ENCODE data around the gene CLCF1. TPM values are rescaled to one million over a fixed set of nuclear protein-coding genes. Genes with fewer than 3 reads are reported as not detected.
A peak's percentile ranks its signal among the peaks of the same experiment; 100 is the strongest.

CLCF1 gene
- total RNA-seq, result 33.1 and 34.3 TPM in 2 replicates

GRCh38 chr11:67372993-67373647 lies at the start of gene CLCF1:
CLCF1 (minus strand) TSS chr11:67373598; CDS start chr11:67373539, 59 bp downstream.
- no peak for TF ChIP-seq CTCF (IDR thresholded peaks at IDR 0.05; ENCODE audit: insufficient read depth, low read length, poor library complexity, severe bottlenecking)
- DNase-seq (ENCODE audit: low read depth), result no peak
- Histone ChIP-seq H3K27me3 (ENCODE audit: control insufficient read depth, insufficient read depth, low read length) (no peaks in the 10 kb centered on the region), H3K4me3 (ENCODE audit: low read depth, low read length) (peak within 1 kb of the TSS; percentile 79), H3K36me3 (ENCODE audit: control insufficient read depth, insufficient read depth, low read length) (no peaks in the 10 kb centered on the region)

GRCh38 chr11:67422891-67423290 lies 49.5 kb upstream of the CLCF1 start:
- Histone ChIP-seq H3K4me3 (ENCODE audit: low read depth, low read length) (no peak overlapping the region), H3K27me3 (ENCODE audit: control insufficient read depth, insufficient read depth, low read length) (no peaks in the 10 kb centered on the region), H3K36me3 (ENCODE audit: control insufficient read depth, insufficient read depth, low read length) (no peaks in the 10 kb centered on the region)
- TF ChIP-seq CTCF (IDR thresholded peaks at IDR 0.05; ENCODE audit: insufficient read depth, low read length, poor library complexity, severe bottlenecking), result no peak
- no peak for DNase-seq (ENCODE audit: low read depth)

- H3K4me3 ChIP-seq (ENCODE audit: low read depth, low read length), result no peak overlapping the region
- no peak for DNase-seq (ENCODE audit: low read depth)
- TF ChIP-seq CTCF (IDR thresholded peaks at IDR 0.05; ENCODE audit: insufficient read depth, low read length, poor library complexity, severe bottlenecking), result no peak
Measured at GRCh38 chr11:67421430-67422031, 48.1 kb upstream of the CLCF1 start.

GRCh38 chr11:67420646-67421429 lies 47.4 kb upstream of the CLCF1 start:
- H3K36me3 ChIP-seq (ENCODE audit: control insufficient read depth, insufficient read depth, low read length), result no peaks in the 10 kb centered on the region
- H3K4me3 ChIP-seq (ENCODE audit: low read depth, low read length), result peak overlapping the region; percentile 35
- TF ChIP-seq CTCF (IDR thresholded peaks at IDR 0.05; ENCODE audit: insufficient read depth, low read length, poor library complexity, severe bottlenecking), result no peak
- peaks cover 4% of the 10 kb centered on the region for H3K27me3 ChIP-seq (ENCODE audit: control insufficient read depth, insufficient read depth, low read length)
- no peak for DNase-seq (ENCODE audit: low read depth)

More at GRCh38 chr11:67421430-67422031, 48.1 kb upstream of the CLCF1 start:
- Histone ChIP-seq H3K36me3 (ENCODE audit: control insufficient read depth, insufficient read depth, low read length) (no peaks in the 10 kb centered on the region), H3K27me3 (ENCODE audit: control insufficient read depth, insufficient read depth, low read length) (peaks cover 2% of the 10 kb centered on the region)

- H3K36me3 ChIP-seq (ENCODE audit: control insufficient read depth, insufficient read depth, low read length), result no peaks in the 10 kb centered on the region
- peaks cover 6% of the 10 kb centered on the region for H3K27me3 ChIP-seq (ENCODE audit: control insufficient read depth, insufficient read depth, low read length)
- DNase-seq (ENCODE audit: low read depth), result no peak
- H3K4me3 ChIP-seq (ENCODE audit: low read depth, low read length), result peak overlapping the region; percentile 35
- no peak for TF ChIP-seq CTCF (IDR thresholded peaks at IDR 0.05; ENCODE audit: insufficient read depth, low read length, poor library complexity, severe bottlenecking)
Measured at GRCh38 chr11:67420147-67420645, 46.8 kb upstream of the CLCF1 start.
